ENCODE results near the gene NTRK3. TPM values are rescaled to one million over a fixed set of nuclear protein-coding genes. Genes with fewer than 3 reads are reported as not detected.

NTRK3 gene
- polyA plus RNA-seq, 1 experiment, result 0.21 TPM

GRCh38 chr15:88230823-88231222, 25.7 kb downstream of the NTRK3 start:
- no peaks in the 10 kb centered on the region for H3K27me3 ChIP-seq (ENCODE audit: control insufficient read depth, insufficient read depth, low read length)
- ChIA-PET CTCF (interaction anchor here (0.7 kb wide), 1 partner anchor 13 kb away, joined by 3 read pairs; no protein-coding TSS in a partner anchor), POLR2A (no interaction called here)
- no peaks in the 10 kb centered on the region for H3K9me3 ChIP-seq (ENCODE audit: control insufficient read depth, insufficient read depth, low read length)
- DNase-seq (ENCODE audit: low read depth, low spot score), result no peak
- no peak overlapping the region for H3K27ac ChIP-seq (ENCODE audit: low read depth, low read length)
- no peak overlapping the region for H3K4me3 ChIP-seq (ENCODE audit: low read depth, low read length)
- TF ChIP-seq CTCF (IDR thresholded peaks at IDR 0.05; ENCODE audit: low read depth, low read length), result no peak

- Histone ChIP-seq H3K9me3 (ENCODE audit: control insufficient read depth, insufficient read depth, low read length) (no peaks in the 10 kb centered on the region; the same call in 1 of the 2 replicates), H3K27me3 (ENCODE audit: control insufficient read depth, insufficient read depth, low read length) (no peaks in the 10 kb centered on the region), H3K4me3 (ENCODE audit: low read depth, low read length) (no peak overlapping the region), H3K27ac (ENCODE audit: low read depth, low read length) (no peak overlapping the region)
- no peak for TF ChIP-seq CTCF (IDR thresholded peaks at IDR 0.05; ENCODE audit: low read depth, low read length)
- CTCF ChIA-PET, result no interaction called here
- DNase-seq (ENCODE audit: low read depth, low spot score), result no peak
- POLR2A ChIA-PET, result no interaction called here
Measured at GRCh38 chr15:88225461-88225860, 31.1 kb downstream of the NTRK3 start.

- no peak for DNase-seq (ENCODE audit: low read depth, low spot score)
- Histone ChIP-seq H3K9me3 (ENCODE audit: control insufficient read depth, insufficient read depth, low read length) (no peaks in the 10 kb centered on the region; the same call in 1 of the 2 replicates), H3K27ac (ENCODE audit: low read depth, low read length) (no peak overlapping the region), H3K4me3 (ENCODE audit: low read depth, low read length) (no peak overlapping the region), H3K27me3 (ENCODE audit: control insufficient read depth, insufficient read depth, low read length) (no peaks in the 10 kb centered on the region)
- CTCF ChIA-PET, result no interaction called here
- TF ChIP-seq CTCF (IDR thresholded peaks at IDR 0.05; ENCODE audit: low read depth, low read length), result no peak
- POLR2A ChIA-PET, result no interaction called here
Measured at GRCh38 chr15:88223084-88223483, 33.5 kb downstream of the NTRK3 start.

- TF ChIP-seq CTCF (IDR thresholded peaks at IDR 0.05; ENCODE audit: low read depth, low read length), result no peak
- no peaks in the 10 kb centered on the region for H3K27me3 ChIP-seq (ENCODE audit: control insufficient read depth, insufficient read depth, low read length)
- POLR2A ChIA-PET, result no interaction called here
- CTCF ChIA-PET, result no interaction called here
- no peaks in the 10 kb centered on the region; the same call in 1 of the 2 replicates for H3K9me3 ChIP-seq (ENCODE audit: control insufficient read depth, insufficient read depth, low read length)
- DNase-seq (ENCODE audit: low read depth, low spot score), result no peak
- H3K27ac ChIP-seq (ENCODE audit: low read depth, low read length), result no peak overlapping the region
- no peak overlapping the region for H3K4me3 ChIP-seq (ENCODE audit: low read depth, low read length)
Measured at GRCh38 chr15:88221836-88222235, 34.7 kb downstream of the NTRK3 start.

GRCh38 chr15:88220443-88221335, 35.9 kb downstream of the NTRK3 start:
- ChIA-PET CTCF (no interaction called here), POLR2A (no interaction called here)
- Histone ChIP-seq H3K27ac (ENCODE audit: low read depth, low read length) (no peak overlapping the region), H3K9me3 (ENCODE audit: control insufficient read depth, insufficient read depth, low read length) (no peaks in the 10 kb centered on the region; the same call in 1 of the 2 replicates), H3K27me3 (ENCODE audit: control insufficient read depth, insufficient read depth, low read length) (no peaks in the 10 kb centered on the region), H3K4me3 (ENCODE audit: low read depth, low read length) (no peak overlapping the region)
- no peak for TF ChIP-seq CTCF (IDR thresholded peaks at IDR 0.05; ENCODE audit: low read depth, low read length)
- no peak for DNase-seq (ENCODE audit: low read depth, low spot score)

Data from AG04450 (cell line).